A549 (cell line): ENCODE data around the gene CRACR2B. TPM values are rescaled to one million over a fixed set of nuclear protein-coding genes. Genes with fewer than 3 reads are reported as not detected.

Experiments
- polyA plus RNA-seq, 4 experiments: library from polyadenylated mRNA; depleted of rRNA in 3 of 4; stranded (reverse); fragments of >200 nt; fragmentation: RNase III in 1 of 4; extraction: RNeasy Plus Mini Kit Qiagen cat#74134 plus additional on column Dnase treatment in 1 of 4; gene quantifications; 2 replicates in 3 of 4; 3 replicates in 1 of 4; pipeline ENCODE4 v1.2.3, GENCODE V29; 2011 to 2017
- small RNA-seq, 6 experiments: library from RNA; depleted of rRNA; stranded (forward); fragments of <200 nt; gene quantifications; one replicate each; pipeline ENCODE3, GENCODE V24; 2012

CRACR2B gene
- polyA plus RNA-seq, 2 of the 4 experiments (the other 2 are of a cell fraction): 1.2 to 3.0 TPM

Small RNA genes within 50 kb of the gene (small RNA-seq; reads per million reads assigned to genes)
- gene SNORA52: 0 reads per million in 6 experiments

Other genes with a start within 250 kb of the CRACR2B start
- gene IRF7, start 212.0 kb upstream of the CRACR2B start, polyA plus RNA-seq (2011; rRNA removed): 2.0 TPM in 2 replicates
- 3.1 to 3.8 TPM (median 3.4 TPM) in 3 replicates for gene IRF7, start 212.0 kb upstream of the CRACR2B start, polyA plus RNA-seq (2017; fragmentation: RNase III; extraction: RNeasy Plus Mini Kit Qiagen cat#74134 plus additional on column Dnase treatment)
- gene CDHR5, start 203.0 kb upstream of the CRACR2B start, polyA plus RNA-seq (2011; rRNA removed): 0.12 and 0.26 TPM in 2 replicates
- gene CDHR5, start 203.0 kb upstream of the CRACR2B start, polyA plus RNA-seq (2017; fragmentation: RNase III; extraction: RNeasy Plus Mini Kit Qiagen cat#74134 plus additional on column Dnase treatment): 0.07 to 0.08 TPM (median 0.07 TPM) in 3 replicates
- gene SCT, start 200.7 kb upstream of the CRACR2B start, polyA plus RNA-seq (2011; rRNA removed): not detected in 2 replicates
- not detected in 3 replicates for gene SCT, start 200.7 kb upstream of the CRACR2B start, polyA plus RNA-seq (2017; fragmentation: RNase III; extraction: RNeasy Plus Mini Kit Qiagen cat#74134 plus additional on column Dnase treatment)
- gene DRD4, start 190.7 kb upstream of the CRACR2B start, polyA plus RNA-seq (2011; rRNA removed): not detected in 2 replicates
- gene DRD4, start 190.7 kb upstream of the CRACR2B start, polyA plus RNA-seq (2017; fragmentation: RNase III; extraction: RNeasy Plus Mini Kit Qiagen cat#74134 plus additional on column Dnase treatment): 0.07 to 0.17 TPM in 2 of 3 replicates, not detected in the other
- 16.0 and 17.3 TPM in 2 replicates for gene DEAF1, start 132.7 kb upstream of the CRACR2B start, polyA plus RNA-seq (2011; rRNA removed)
- gene DEAF1, start 132.7 kb upstream of the CRACR2B start, polyA plus RNA-seq (2017; fragmentation: RNase III; extraction: RNeasy Plus Mini Kit Qiagen cat#74134 plus additional on column Dnase treatment): 23.5 to 25.8 TPM (median 24.0 TPM) in 3 replicates
- gene TMEM80, start 132.1 kb upstream of the CRACR2B start, polyA plus RNA-seq (2011; rRNA removed): 15.1 and 15.2 TPM in 2 replicates
- gene TMEM80, start 132.1 kb upstream of the CRACR2B start, polyA plus RNA-seq (2017; fragmentation: RNase III; extraction: RNeasy Plus Mini Kit Qiagen cat#74134 plus additional on column Dnase treatment): 10.2 to 11.2 TPM (median 10.8 TPM) in 3 replicates
- gene EPS8L2, start 121.7 kb upstream of the CRACR2B start, polyA plus RNA-seq (2011; rRNA removed): 60.7 and 69.9 TPM in 2 replicates
- 144 to 163 TPM (median 154 TPM) in 3 replicates for gene EPS8L2, start 121.7 kb upstream of the CRACR2B start, polyA plus RNA-seq (2017; fragmentation: RNase III; extraction: RNeasy Plus Mini Kit Qiagen cat#74134 plus additional on column Dnase treatment)
- 287 and 296 TPM in 2 replicates for gene TALDO1, start 80.5 kb upstream of the CRACR2B start, polyA plus RNA-seq (2011; rRNA removed)
- gene TALDO1, start 80.5 kb upstream of the CRACR2B start, polyA plus RNA-seq (2017; fragmentation: RNase III; extraction: RNeasy Plus Mini Kit Qiagen cat#74134 plus additional on column Dnase treatment): 386 to 392 TPM (median 391 TPM) in 3 replicates
- gene GATD1, start 50.4 kb upstream of the CRACR2B start, polyA plus RNA-seq (2011; rRNA removed): 14.5 and 16.8 TPM in 2 replicates
- 41.9 to 43.5 TPM (median 43.1 TPM) in 3 replicates for gene GATD1, start 50.4 kb upstream of the CRACR2B start, polyA plus RNA-seq (2017; fragmentation: RNase III; extraction: RNeasy Plus Mini Kit Qiagen cat#74134 plus additional on column Dnase treatment)
- gene CEND1, start 37.8 kb upstream of the CRACR2B start, polyA plus RNA-seq (2011; rRNA removed): not detected in 2 replicates
- 1.0 to 1.3 TPM (median 1.0 TPM) in 3 replicates for gene CEND1, start 37.8 kb upstream of the CRACR2B start, polyA plus RNA-seq (2017; fragmentation: RNase III; extraction: RNeasy Plus Mini Kit Qiagen cat#74134 plus additional on column Dnase treatment)
- gene SLC25A22, start 29.6 kb upstream of the CRACR2B start, polyA plus RNA-seq (2011; rRNA removed): 11.6 and 13.5 TPM in 2 replicates
- gene SLC25A22, start 29.6 kb upstream of the CRACR2B start, polyA plus RNA-seq (2017; fragmentation: RNase III; extraction: RNeasy Plus Mini Kit Qiagen cat#74134 plus additional on column Dnase treatment): 18.7 to 21.8 TPM (median 19.5 TPM) in 3 replicates
- gene PIDD1, start 22.7 kb upstream of the CRACR2B start, polyA plus RNA-seq (2011; rRNA removed): 6.3 and 6.5 TPM in 2 replicates
- 15.7 to 19.0 TPM (median 18.9 TPM) in 3 replicates for gene PIDD1, start 22.7 kb upstream of the CRACR2B start, polyA plus RNA-seq (2017; fragmentation: RNase III; extraction: RNeasy Plus Mini Kit Qiagen cat#74134 plus additional on column Dnase treatment)
- 1,346 and 1,493 TPM in 2 replicates for gene RPLP2, start 18.0 kb upstream of the CRACR2B start, polyA plus RNA-seq (2011; rRNA removed)
- gene RPLP2, start 18.0 kb upstream of the CRACR2B start, polyA plus RNA-seq (2017; fragmentation: RNase III; extraction: RNeasy Plus Mini Kit Qiagen cat#74134 plus additional on column Dnase treatment): 2,443 to 2,621 TPM (median 2,508 TPM) in 3 replicates
- gene PNPLA2, start 9.0 kb upstream of the CRACR2B start, polyA plus RNA-seq (2011; rRNA removed): 13.2 and 16.1 TPM in 2 replicates
- 25.1 to 29.2 TPM (median 25.4 TPM) in 3 replicates for gene PNPLA2, start 9.0 kb upstream of the CRACR2B start, polyA plus RNA-seq (2017; fragmentation: RNase III; extraction: RNeasy Plus Mini Kit Qiagen cat#74134 plus additional on column Dnase treatment)
- gene CD151, start 5.0 kb downstream of the CRACR2B start, polyA plus RNA-seq (2011; rRNA removed): 409 and 523 TPM in 2 replicates
- 649 to 701 TPM (median 695 TPM) in 3 replicates for gene CD151, start 5.0 kb downstream of the CRACR2B start, polyA plus RNA-seq (2017; fragmentation: RNase III; extraction: RNeasy Plus Mini Kit Qiagen cat#74134 plus additional on column Dnase treatment)
- gene POLR2L, start 14.6 kb downstream of the CRACR2B start, polyA plus RNA-seq (2011; rRNA removed): 140 and 197 TPM in 2 replicates
- gene POLR2L, start 14.6 kb downstream of the CRACR2B start, polyA plus RNA-seq (2017; fragmentation: RNase III; extraction: RNeasy Plus Mini Kit Qiagen cat#74134 plus additional on column Dnase treatment): 773 to 868 TPM (median 807 TPM) in 3 replicates
- gene TSPAN4, start 14.9 kb downstream of the CRACR2B start, polyA plus RNA-seq (2011; rRNA removed): 83.5 and 87.8 TPM in 2 replicates
- gene TSPAN4, start 14.9 kb downstream of the CRACR2B start, polyA plus RNA-seq (2017; fragmentation: RNase III; extraction: RNeasy Plus Mini Kit Qiagen cat#74134 plus additional on column Dnase treatment): 145 to 150 TPM (median 146 TPM) in 3 replicates
- 53.8 and 58.4 TPM in 2 replicates for gene CHID1, start 82.9 kb downstream of the CRACR2B start, polyA plus RNA-seq (2011; rRNA removed)
- 70.5 to 74.4 TPM (median 70.6 TPM) in 3 replicates for gene CHID1, start 82.9 kb downstream of the CRACR2B start, polyA plus RNA-seq (2017; fragmentation: RNase III; extraction: RNeasy Plus Mini Kit Qiagen cat#74134 plus additional on column Dnase treatment)
- 60.4 and 72.6 TPM in 2 replicates for gene AP2A2, start 98.0 kb downstream of the CRACR2B start, polyA plus RNA-seq (2011; rRNA removed)
- gene AP2A2, start 98.0 kb downstream of the CRACR2B start, polyA plus RNA-seq (2017; fragmentation: RNase III; extraction: RNeasy Plus Mini Kit Qiagen cat#74134 plus additional on column Dnase treatment): 39.4 to 45.7 TPM (median 41.3 TPM) in 3 replicates
- gene MUC6, start 208.8 kb downstream of the CRACR2B start, polyA plus RNA-seq (2011; rRNA removed): not detected in 2 replicates
- not detected in 3 replicates for gene MUC6, start 208.8 kb downstream of the CRACR2B start, polyA plus RNA-seq (2017; fragmentation: RNase III; extraction: RNeasy Plus Mini Kit Qiagen cat#74134 plus additional on column Dnase treatment)
- 0.01 and 0.04 TPM in 2 replicates for gene MUC2, start 247.0 kb downstream of the CRACR2B start, polyA plus RNA-seq (2011; rRNA removed)
- gene MUC2, start 247.0 kb downstream of the CRACR2B start, polyA plus RNA-seq (2017; fragmentation: RNase III; extraction: RNeasy Plus Mini Kit Qiagen cat#74134 plus additional on column Dnase treatment): 0.03 TPM in 3 replicates